ENCODE data around the gene LCAT.

Gene LCAT

DNA sequence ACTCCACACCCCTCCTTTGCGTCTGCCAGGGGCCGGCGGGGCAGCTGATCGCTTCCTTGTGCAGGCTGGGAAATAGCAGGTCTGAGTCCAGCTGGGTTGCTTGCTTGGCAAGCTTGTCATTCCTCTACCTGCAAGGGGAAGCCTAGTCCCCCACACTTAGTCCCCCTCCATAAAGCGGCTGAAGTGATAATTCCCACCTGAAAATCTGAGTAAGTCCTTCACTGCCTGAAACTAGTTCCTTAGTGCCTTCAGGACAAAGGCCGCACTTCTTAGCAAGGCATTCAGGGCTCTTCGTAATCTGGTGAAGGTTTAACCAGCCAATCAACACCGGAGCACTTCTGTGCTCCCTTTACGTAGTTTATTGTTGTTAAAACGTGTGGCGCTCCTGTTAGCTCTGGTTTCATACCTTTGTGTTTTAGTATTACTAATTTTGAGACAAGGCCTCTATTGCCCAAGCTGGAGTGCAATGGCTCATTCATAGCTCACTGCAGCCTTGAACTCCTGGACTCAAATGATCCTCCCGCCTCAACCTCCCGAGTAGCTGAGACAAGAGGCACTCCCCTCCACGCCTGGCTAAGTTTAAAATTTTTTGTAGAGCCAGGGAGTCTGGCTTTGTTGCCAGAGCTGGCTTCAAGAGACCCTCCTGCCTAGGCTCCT is 50.0 kb downstream of the LCAT start:
- ATAC-seq (replicated peaks; ENCODE audit: extremely low read depth, poor library complexity, severe bottlenecking) (peak; percentile 4), DNase-seq (ENCODE audit: low spot score in 2 of 2) (no peak)
- no peaks in the 10 kb centered on the region for H3K9me3 Mint-ChIP-seq
- no peaks in the 10 kb centered on the region for H3K27me3 Mint-ChIP-seq
- H3K36me3 Mint-ChIP-seq (ENCODE audit: insufficient read depth): peaks cover 14% of the 10 kb centered on the region
- peak overlapping the region; percentile 95 for H3K27ac Mint-ChIP-seq (ENCODE audit: low read depth)
- H3K4me3 Mint-ChIP-seq: peak overlapping the region; percentile 93
- H3K4me1 Mint-ChIP-seq: peaks cover 27% of the 10 kb centered on the region

DNA sequence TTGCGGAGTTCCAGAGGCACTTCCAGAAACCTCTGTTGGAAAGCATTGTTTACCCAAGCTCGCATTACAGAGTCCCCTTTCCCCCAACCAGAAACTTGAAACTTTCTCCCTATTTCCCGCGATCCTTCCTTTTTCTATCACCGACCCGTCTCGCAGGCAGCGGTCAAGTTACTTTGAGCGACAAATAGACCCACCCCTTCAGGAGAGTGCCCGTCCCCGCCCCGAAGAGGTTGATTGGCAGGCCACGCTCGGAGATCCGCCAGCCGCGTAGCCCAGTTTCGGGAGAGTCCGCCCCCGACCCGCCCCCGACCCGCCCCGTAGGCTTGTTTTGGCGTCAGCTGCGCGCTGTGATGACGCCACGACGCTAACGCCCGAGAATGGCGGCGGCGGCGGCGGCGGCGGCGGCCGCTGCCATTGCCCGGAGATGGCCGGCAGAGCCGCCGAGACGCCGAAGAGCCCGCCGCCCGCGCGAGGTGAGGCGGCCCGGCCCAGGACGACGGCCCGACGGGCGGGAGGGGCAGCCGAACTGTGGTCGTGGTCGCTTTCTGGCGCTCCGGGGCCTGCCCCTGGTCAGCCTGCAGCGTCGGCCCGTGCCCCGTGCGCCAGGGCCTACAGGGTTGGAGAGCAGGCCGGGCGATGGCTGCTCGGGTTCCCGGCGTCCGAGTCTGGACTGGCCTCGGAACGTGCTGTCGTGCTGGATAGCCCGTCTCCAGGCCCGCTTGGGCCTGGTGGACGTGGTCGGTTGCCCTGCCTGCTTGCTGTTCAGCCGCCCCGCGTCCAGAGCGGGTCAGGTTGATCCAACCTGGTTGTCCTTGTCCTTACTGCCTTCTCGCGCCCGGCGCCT is 50.8 kb downstream of the LCAT start, which contains the start of gene PSKH1:
Gene PSKH1 (plus strand): TSS at position 356 of the 844 bp plus-strand sequence. CDS start 15,496 bp downstream, outside the sequence.
- peaks cover 13% of the 10 kb centered on the region for H3K36me3 Mint-ChIP-seq (ENCODE audit: insufficient read depth)
- H3K4me3 Mint-ChIP-seq: peak within 1 kb of the TSS; percentile 93
- H3K9me3 Mint-ChIP-seq: no peaks in the 10 kb centered on the region
- peaks cover 27% of the 10 kb centered on the region for H3K4me1 Mint-ChIP-seq
- peak within 1 kb of the TSS; percentile 95 for H3K27ac Mint-ChIP-seq (ENCODE audit: low read depth)
- ATAC-seq (replicated peaks; ENCODE audit: extremely low read depth, poor library complexity, severe bottlenecking): peak; percentile 99
- peak; percentile 79 to 83 for DNase-seq (ENCODE audit: low spot score in 2 of 2)
- H3K27me3 Mint-ChIP-seq: no peaks in the 10 kb centered on the region

DNA sequence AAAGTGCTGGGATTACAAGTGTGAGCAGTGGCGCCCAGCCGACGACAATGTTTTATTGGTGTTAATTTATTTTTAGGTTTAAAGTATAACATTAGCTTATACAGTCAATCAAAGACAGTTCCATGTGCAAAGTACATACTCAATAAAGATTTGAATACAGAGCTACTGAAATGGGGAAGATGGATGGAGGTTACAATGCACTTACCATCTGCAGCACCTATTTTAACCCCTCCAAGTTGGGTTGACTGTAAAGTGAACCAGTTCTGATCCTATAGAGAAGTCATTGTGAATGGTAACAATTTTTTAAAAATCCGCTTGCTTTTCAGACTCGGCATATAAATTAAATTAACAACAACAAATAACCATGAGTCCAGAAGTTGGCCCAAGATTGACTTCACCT is 51.5 kb downstream of the LCAT start:
- DNase-seq (ENCODE audit: low spot score in 2 of 2): no peak
- Mint-ChIP-seq H3K27me3 (no peaks in the 10 kb centered on the region), H3K27ac (ENCODE audit: low read depth) (peak overlapping the region; percentile 95), H3K4me3 (peak overlapping the region; percentile 93), H3K9me3 (no peaks in the 10 kb centered on the region), H3K4me1 (peaks cover 25% of the 10 kb centered on the region), H3K36me3 (ENCODE audit: insufficient read depth) (peaks cover 13% of the 10 kb centered on the region)
- no peak for ATAC-seq (replicated peaks; ENCODE audit: extremely low read depth, poor library complexity, severe bottlenecking)
